ENCODE data around the gene RBMS2.

GRCh38 chr12:56641219-56641618 is 119.6 kb downstream of the RBMS2 start:
- TF ChIP-seq MXI1 (IDR thresholded peaks at IDR 0.05; ENCODE audit: low read depth, low read length) = no peak
- TF ChIP-seq POLR2AphosphoS5 (IDR thresholded peaks at IDR 0.05; ENCODE audit: low read depth, low read length) = no peak
- no peak for TF ChIP-seq CTCF (IDR thresholded peaks at IDR 0.05)
- no peak for TF ChIP-seq JUND (IDR thresholded peaks at IDR 0.05)
- TF ChIP-seq NFIC (IDR thresholded peaks at IDR 0.05; ENCODE audit: borderline replicate concordance) = no peak
- no peak for TF ChIP-seq REST (IDR thresholded peaks at IDR 0.05; ENCODE audit: low read depth, low read length)
- no peak for TF ChIP-seq USF2 (IDR thresholded peaks at IDR 0.05; ENCODE audit: borderline replicate concordance, low read depth, low read length)
- TF ChIP-seq TCF12 (IDR thresholded peaks at IDR 0.05) = no peak
